NCI-H2227 treated with DMSO at 0.1 percent for 48 hours (cell line): ENCODE data around the gene APOBEC3H.
"Not testable (repeated sequence)": the region's sequence is repeated elsewhere in the genome, so short reads cannot be mapped to it uniquely, and the experiment has no call there.

Experiments
- DNase-seq: peaks from one replicate; lab custom pipeline; 2025; lab: John Stamatoyannopoulos, UW

Gene APOBEC3H

DNA sequence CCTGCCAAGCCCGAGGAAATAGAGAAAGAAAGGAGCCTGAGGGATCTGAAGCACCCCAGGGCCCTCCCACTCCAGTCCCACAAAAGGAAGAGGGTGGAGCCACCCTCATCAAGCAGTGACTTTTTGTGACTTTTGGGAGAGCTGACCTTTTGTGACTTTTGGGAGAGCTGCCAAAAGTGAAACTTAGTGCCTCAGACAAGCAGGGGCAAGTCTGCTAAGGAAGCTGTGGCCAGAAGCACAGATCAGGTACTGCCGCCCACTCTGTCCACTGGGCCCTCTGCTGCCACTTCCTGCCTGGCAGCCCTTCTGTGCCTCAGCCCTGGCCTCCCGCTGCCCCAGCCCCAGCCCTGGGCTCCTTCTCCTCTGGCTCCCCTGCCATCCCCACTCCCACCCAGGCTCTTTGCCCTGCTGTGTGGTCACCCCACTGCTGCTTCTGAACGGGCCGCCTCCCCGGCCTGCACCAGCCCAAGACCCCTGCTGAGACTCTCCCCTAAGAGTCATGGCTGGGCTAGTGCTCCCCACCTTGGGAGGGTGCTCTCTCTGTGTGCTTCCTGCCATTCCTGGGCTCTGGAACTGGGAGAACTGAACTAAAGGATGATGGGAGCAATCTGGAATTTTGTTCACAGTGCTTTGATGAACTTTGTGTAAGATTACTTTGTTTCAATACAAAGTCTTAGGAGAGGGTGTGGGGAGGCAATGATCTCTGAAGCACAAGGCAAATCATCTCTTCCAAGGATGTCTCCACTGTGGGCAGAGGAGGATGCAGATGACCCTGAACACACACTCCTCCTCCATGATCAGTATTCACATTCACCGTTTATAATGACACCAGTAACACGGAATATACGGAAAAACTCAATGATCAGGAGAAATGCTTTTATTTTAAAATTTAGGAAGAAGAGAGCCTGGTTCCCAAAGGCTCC lies at the start of gene APOBEC3H:
Gene APOBEC3H, plus strand, starts transcription at position 147 of the 923 bp plus-strand sequence. CDS start 3,035 bp downstream, outside the sequence.
- DNase-seq, result no peak

- not testable (repeated sequence) for DNase-seq
Measured at GRCh38 chr22:39049486-39049885, 47.6 kb upstream of the APOBEC3H start.

DNA sequence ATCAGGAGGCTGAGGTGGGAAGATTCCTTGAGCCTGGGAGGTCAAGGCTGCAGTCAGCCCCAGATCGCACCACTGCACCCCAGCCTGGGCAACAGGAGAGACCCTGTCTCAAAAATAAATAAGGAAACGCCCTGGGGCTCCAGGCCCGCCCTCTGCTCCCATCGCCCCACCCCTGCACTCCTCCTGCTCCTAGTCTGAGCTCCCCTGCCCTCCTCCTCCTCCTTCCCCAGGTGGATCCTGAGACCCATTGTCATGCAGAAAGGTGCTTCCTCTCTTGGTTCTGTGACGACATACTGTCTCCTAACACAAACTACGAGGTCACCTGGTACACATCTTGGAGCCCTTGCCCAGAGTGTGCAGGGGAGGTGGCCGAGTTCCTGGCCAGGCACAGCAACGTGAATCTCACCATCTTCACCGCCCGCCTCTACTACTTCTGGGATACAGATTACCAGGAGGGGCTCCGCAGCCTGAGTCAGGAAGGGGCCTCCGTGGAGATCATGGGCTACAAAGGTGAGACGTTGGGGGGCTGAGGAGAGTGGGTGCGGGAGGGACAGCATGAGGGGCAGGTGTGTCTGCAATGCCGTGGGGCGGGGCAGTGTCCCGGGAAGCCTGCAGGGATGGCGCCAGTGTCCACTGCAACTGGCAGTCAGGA lies 45.1 kb upstream of the APOBEC3H start:
- not testable (repeated sequence) for DNase-seq

- no peak for DNase-seq
Measured at GRCh38 chr22:39055658-39056057, 41.4 kb upstream of the APOBEC3H start.

DNA sequence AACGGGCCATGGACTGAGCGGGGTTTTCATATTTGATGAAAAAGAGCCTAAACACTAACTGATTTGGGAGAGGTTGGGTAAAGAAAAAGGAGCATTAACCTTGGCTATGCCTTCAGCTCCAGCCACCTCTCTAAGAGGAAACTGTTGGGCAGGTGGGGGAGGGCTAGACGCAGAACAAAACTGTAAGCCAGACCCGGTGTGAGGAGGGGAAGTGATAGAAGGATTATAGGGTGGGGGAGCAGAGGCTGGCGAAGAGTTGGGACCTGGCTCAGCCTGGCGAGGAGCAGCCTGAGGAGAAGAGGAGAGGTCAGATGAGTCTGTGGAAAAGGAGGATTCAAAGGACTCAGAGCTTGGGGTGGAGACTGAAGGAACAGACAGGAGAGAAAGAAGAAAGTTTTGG lies 35.8 kb upstream of the APOBEC3H start:
- DNase-seq, result not testable (repeated sequence)

GRCh38 chr22:39061951-39062350 lies 35.1 kb upstream of the APOBEC3H start:
- not testable (repeated sequence) for DNase-seq

- not testable (repeated sequence) for DNase-seq
Measured at GRCh38 chr22:39063904-39064303, 33.1 kb upstream of the APOBEC3H start.

- DNase-seq, result not testable (repeated sequence)
Measured at GRCh38 chr22:39066442-39067276, 30.4 kb upstream of the APOBEC3H start.

DNA sequence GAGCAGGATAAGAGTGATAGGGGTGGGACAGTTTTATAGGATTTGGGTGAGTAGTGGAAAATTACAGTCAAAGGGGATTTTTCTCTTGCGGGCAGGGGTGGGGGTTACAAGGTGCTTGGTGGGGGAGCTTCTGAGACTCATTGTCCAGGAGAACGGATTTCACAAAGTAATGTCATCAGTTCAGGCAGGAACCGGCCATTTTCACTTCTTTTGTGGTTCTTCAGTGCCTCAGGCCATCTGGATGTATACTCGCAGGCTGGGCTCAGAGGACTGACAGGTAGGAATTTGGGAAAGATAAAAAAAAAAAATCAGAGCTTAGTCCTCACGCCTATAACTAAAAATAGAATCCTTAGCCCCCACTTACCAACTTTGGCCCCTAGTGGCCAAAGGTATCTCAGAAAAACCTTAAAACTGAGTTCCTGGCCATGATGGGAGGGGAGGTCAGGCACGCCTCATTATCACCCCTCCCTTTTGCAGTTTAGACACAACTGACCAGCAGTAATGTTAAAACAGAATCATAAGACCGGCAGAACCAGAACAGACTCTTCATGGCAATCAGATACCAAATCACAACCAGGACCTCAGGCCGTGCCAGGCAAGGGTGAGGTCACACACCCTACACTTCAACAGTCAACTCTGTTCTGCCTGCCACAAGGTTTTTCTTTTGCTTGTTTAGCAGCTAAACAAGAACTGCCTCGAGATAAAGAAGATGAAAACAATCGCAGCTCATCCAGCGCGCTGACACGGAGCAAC lies 28.8 kb upstream of the APOBEC3H start:
- no peak for DNase-seq

- no peak for DNase-seq
Measured at GRCh38 chr22:39070186-39070585, 26.9 kb upstream of the APOBEC3H start.

GRCh38 chr22:39072581-39072981 lies 24.5 kb upstream of the APOBEC3H start:
- DNase-seq, result not testable (repeated sequence)

DNA sequence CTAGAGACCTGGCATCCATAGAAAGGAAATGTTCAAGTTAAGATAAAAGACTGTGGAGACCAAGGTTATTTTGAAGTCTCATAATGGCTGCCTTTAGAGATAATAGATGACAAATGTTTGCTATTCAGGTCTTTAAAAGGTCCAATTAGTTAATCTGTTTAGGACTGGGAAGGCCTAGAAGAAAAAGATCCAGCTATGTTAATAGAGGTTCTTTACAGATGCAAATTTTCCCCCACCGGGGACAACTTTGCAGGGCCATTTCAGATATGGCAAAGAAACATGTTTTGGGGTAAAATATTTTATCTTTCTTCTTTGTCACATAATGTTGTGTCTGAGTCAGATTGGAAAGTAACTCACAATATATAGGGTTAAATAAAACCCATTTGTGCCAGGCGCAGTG lies 23.1 kb upstream of the APOBEC3H start:
- no peak for DNase-seq

- DNase-seq, result not testable (repeated sequence)
Measured at GRCh38 chr22:39076155-39077025, 20.7 kb upstream of the APOBEC3H start.

GRCh38 chr22:39077026-39077840 lies 19.8 kb upstream of the APOBEC3H start, which contains the start of gene APOBEC3G:
Gene APOBEC3G, plus strand, starts transcription at chr22:39077275. Its CDS starts 87 bp downstream, at chr22:39077362.
- DNase-seq, result not testable (repeated sequence)

DNA sequence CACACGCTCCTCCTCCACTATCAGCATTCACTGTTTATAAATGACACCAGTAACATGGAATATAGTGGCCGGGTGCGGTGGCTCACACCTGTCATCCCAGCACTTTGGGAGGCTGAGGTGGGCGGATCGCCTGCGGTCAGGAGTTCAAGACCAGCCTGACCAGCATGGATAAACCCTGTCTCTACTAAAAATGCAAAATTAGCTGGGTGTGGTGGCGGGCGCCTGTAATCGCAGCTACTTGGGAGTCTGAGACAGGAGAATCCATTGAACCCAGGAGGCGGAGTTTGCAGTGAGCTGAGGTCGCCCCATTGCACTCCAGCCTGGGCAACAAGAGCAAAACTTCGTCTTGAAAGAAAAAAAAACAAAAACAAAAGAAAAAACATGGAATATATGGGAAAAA lies 19.1 kb upstream of the APOBEC3H start:
- not testable (repeated sequence) for DNase-seq

- no peak for DNase-seq
Measured at GRCh38 chr22:39078329-39078728, 18.7 kb upstream of the APOBEC3H start.

DNA sequence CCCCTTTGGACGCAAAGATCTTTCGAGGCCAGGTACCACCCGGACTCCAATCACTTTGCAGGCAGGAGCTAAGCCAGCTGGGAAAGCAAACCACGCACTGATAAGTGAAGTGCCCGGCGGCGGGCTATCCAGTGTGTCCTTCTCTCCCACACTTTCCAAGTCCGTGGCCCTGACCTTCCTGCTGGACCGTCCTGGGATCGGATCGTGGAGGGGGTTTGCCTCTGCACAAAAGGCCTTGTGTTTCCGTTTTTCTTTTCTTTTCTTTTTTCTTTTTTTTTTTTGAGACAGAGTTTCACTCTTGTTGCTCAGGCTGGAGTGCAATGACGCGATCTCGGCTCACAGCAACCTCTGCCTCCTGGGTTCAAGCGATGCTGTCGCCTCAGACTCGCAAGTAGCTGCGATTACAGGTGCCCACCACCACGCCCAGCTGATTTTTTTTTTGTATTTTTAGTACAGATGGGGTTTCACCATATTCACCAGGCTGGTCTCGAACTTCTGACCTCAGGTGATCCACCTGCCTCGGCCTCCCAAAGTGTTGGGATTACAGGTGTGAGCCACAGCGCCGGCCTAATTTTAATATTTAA lies 17.9 kb upstream of the APOBEC3H start:
- DNase-seq, result not testable (repeated sequence)

- no peak for DNase-seq
Measured at GRCh38 chr22:39080052-39080762, 16.8 kb upstream of the APOBEC3H start.
